ENCODE data around the gene IL1RN.
"Not testable (repeated sequence)": the region's sequence is repeated elsewhere in the genome, so short reads cannot be mapped to it uniquely, and the experiment has no call there.

The IL1RN gene, protein sequence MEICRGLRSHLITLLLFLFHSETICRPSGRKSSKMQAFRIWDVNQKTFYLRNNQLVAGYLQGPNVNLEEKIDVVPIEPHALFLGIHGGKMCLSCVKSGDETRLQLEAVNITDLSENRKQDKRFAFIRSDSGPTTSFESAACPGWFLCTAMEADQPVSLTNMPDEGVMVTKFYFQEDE
- total RNA-seq: 0.14 to 0.24 reads per million in 2 donors

DNA sequence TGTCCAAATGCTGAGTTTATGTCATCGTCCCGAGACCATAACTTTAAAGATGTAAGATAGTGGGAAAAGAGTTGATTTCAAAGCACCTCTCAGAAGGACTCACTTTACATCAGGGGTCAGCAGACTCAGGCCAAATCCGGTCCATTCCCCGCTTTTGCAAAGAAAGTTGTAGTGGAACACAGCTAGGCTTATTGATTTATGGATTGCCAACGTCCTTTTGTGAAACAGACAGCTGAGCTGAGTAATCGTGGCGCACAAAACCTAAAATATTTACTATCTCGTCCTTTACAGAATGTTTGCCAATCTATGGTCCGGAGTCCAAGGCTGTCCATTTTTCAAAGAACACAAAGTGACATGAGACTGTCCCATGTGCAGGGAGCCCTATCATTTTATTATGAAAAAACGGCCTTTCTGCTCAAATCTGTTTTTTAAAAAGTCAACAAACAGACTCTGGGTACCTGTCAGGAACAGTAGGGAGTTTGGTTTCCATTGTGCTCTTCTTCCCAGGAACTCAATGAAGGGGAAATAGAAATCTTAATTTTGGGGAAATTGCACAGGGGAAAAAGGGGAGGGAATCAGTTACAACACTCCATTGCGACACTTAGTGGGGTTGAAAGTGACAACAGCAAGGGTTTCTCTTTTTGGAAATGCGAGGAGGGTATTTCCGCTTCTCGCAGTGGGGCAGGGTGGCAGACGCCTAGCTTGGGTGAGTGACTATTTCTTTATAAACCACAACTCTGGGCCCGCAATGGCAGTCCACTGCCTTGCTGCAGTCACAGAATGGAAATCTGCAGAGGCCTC is at the start of gene IL1RN:
Gene IL1RN, plus strand, starts transcription at position 754 of the 801 bp plus-strand sequence. Its CDS starts 27 bp downstream, at position 781.
- DNase-seq: no peak

DNA sequence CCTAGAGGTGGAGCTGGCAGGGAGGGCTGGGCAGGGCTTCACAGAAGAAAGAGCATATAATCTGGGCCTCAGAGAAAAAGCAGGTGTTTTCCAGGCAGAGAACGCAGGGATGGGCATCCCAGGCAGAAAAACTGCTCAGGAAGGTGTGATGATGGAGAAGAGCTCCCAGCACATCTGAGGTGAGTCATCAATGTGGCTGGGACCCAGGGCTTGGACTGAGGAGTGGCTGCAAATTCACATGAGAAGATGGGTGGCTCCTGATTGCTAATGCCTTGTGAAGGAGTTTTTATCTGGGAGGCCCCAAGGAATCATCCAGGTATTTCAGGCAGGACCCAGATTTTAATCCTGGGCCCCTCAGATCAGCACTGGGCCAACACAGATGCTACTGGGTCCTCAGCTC is 49.5 kb upstream of the IL1RN start:
- DNase-seq: no peak

DNA sequence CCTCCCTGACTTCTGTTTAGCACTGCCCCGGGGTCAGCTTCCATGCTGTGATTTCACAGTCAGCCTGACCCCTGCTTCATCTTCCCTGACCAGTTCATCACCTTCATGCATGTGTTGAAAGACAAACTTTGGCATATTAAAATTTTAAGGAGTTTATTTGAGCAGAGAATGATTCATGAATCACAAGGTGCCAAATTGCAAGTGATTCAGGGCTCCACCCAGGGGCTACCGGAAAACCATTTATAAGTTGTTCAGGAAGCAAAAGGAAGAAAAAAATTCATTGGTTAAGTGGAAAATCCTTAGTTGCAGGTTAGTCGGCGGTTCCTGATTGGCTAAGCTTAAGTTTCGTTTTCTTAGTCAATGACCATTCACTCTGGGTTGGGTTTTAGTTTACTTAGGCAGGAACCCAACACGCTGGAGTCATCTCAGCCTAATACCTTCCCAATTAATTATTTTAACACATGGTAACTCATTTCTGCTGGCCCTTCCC is 49.0 kb upstream of the IL1RN start:
- no peak for DNase-seq

DNA sequence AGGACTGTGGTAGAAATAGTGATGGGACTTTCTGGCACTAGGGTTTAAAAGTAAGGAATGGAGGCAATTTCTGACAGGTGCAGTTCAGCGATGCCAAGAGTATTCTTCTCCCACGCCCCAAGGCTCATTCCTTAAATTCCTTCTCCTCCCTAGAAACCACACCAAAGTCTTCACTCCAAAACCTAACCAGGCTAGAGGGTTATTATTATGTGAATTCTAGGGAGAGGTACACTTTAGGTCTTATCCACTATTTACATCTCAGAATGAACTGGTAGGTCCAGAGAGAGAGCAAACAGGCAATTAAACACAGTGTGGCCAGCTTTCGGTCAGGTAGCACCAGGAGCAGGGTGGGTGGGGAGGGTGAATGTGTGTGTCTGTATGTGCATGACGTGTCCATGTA is 48.3 kb upstream of the IL1RN start:
- DNase-seq: no peak

DNA sequence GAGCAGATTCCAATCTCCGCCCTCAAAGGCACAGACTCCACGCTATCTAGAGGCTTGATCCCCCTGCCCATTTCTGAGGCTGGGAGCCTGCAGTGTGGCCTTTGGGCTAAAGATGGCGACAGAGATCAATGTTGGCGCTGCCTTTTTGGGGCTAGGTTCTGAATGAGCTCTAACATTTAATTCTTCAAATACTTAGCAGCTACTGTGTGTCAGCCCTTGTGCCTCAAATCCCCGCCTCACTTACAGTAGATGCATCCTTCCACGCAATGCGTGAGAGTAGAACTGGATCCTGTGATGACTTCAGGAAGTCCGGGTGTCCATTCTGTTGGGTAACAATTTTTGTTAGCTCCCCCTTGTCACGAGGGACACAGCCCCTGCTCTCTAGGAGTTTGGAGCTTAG is 47.3 kb upstream of the IL1RN start:
- no peak for DNase-seq

DNA sequence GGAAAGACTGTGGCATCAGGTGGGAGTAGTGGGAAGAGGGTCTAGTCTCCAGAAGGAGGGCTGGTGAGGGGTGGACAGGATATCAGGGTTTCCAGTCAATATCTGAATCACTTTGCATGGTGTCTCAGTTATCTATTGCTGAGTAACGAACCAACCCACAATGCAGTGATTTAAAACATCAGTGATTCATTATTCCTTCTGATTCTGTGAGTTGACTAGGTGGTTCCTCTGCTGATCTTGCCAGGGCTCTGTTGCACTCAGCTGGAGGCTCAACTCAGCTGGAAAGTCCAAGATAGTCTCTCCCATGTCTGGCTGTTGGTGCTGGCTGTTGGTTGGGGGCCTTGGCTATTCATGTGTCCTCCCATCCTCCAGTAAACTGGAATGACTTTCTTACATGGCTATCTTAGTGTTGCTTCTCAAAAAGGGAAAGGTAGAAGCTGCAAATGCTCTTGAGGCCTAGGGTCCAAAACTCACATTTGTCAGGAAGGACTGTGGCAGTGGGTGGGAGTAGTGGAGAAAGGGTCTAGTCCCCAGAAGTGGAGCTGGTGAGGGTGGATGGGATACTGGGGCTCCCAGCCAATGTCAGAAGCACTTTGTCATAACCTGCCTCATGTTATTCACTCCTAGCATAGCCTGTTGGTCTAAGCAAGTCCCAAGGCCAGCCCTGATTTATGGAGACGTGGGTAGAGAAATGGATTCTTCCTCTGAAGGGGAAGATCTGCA is 45.7 kb upstream of the IL1RN start:
- DNase-seq: no peak

DNA sequence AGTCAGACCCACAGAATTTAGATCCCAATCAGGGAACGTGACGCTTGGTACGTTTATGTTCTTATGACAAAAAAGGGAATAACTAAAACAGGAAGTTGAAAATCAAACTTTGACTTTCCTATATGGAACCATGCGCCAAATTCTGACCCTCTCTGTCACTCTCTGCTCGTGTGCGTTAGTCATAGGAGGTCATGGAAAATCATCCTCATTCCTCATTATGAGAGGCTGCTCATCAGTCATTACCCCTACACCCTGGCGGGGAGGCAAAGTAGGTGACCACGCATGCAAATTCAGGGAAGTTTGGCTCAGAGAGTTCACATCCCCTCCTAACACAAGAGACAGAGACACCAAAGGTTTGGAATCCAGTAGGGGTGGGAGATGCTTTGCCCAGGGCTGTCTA is 44.1 kb upstream of the IL1RN start:
- no peak for DNase-seq

DNA sequence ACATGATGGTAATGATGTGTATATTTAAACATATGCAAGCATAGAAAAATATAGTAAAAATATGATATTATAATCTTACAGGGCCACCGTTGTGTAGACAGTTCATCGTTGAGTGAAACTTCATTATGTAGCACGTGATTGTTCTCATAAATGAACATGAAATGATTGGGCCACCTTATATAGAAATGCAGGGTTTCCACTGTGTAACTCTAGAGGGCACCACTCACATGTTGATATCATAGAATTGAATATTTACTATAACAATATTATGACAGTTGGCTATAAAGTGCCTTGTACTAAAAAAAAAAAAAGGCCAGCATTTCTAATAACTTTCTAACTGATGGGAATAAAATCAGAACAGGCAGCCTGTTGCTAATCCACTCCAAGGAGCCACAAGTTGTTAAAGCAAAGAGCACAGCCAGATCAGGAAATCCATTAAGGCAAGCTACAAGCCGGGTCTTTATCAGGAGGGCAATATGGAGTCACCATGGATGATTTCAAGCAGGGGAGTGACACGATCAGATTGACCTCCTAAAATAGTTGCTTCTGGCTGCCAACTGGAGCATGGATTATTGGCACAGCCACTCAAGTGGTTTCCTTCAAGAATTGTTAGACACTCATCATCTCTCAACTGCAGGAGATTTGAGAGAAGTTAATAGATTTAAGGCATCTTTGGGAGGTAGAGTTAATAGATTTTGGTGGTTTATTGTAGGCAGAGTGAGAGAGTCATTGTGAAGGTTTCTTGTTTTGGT is 43.0 kb upstream of the IL1RN start:
- DNase-seq: no peak

DNA sequence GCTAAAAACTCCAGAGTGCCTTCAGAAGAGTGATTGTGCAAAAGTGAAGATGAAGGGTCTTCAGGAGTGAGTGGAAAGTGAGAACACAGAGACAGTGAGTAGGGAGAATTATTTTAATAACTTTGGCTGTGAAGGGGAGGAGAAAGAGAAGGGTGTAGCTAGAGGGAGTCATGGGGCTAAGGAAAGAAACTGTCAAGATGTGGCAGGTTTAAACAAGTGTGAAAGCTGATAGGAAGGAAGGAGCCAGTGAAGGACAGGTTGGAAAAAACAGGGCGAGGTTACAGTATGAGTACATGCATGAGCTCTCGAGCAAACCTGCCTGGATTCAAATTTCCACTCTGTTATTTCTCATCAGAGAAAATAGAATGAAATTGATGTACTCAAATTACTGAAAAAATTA is 41.9 kb upstream of the IL1RN start:
- DNase-seq: no peak

DNA sequence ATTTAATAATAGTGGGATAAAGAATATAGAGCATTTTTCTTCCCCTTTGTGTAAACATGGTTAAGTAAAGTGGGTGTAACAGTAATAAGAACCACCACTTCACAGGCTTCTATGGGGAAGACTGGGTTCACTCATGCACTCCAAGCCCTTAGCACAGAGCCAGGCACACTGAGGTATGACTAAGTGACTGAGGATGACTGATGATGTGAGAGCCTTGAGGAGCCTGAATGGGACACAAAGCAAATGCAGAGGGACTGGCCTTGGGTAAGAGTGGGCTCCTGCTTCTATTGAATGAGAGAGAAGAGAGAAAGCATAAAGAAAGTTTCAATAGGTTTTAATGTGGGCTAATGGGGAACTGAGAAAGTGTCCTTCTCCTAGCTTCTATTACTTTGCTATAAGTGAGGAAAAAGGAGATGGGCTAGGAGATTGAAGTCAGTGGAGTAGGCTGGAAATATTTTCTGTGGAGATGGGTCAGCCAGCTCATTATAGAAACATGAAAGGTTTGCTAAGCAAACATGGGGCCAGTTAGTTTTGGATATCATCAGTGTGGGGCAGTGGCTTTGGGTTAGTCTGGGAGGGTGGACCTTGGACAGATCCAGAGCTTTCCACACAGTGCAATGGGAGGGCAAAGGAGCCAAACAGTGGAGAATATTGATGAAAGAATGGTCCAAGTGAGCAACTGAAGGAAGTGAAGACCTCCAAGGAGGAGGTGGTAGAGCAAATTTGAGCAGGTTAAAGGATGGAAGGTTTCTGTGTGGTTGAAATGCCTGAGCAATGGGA is 39.0 kb upstream of the IL1RN start:
- no peak for DNase-seq

DNA sequence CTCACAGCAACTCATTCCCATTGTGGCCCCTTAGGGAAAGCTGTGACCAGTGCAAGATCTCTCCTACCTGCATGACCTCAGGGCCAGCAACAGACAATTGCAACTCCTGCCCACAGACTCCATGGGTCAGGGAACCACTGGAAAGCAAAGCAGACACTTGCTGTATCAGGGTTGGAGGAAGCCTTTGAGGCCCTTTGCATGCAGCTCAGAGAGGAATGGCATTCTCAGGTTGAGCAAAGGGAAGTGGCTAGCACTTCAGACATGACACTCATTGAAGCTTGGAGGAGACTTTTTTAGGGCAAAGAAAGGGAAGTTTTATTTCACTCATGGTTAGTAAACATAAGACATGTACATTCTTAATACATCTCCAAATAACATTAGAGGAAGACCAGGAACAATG is 37.5 kb upstream of the IL1RN start:
- DNase-seq: no peak

DNA sequence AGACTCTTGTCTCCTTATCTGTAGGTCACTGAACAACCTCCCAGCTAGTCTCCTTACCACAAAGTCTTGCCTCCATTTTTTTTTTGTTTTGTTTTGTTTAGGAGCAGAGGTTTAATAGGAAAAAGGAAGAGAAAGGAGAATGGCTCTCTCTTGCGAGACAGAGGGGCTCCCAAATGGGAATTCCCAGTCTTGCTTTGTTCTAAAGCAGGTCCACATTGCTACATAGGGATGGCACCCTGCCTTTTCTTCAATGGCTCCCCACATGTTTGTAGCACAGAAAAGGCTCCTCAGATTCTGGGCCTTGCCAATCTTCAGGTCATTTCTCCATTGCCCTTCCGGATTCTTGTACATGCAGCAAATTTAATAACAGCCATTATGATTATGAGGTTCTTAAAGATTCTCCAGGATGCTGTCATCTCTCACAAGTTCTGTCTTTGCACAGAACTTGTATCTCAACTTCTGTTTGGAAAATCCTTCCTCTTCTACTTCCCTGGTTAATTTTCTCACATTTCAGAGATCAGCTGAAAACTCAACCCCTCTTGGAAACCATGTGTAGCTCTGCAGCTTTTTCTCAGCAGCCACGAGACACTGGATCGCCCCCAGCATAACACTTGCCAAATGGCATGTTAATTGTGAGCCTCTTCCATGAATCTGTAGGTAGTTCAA is 36.0 kb upstream of the IL1RN start:
- no peak for DNase-seq

DNA sequence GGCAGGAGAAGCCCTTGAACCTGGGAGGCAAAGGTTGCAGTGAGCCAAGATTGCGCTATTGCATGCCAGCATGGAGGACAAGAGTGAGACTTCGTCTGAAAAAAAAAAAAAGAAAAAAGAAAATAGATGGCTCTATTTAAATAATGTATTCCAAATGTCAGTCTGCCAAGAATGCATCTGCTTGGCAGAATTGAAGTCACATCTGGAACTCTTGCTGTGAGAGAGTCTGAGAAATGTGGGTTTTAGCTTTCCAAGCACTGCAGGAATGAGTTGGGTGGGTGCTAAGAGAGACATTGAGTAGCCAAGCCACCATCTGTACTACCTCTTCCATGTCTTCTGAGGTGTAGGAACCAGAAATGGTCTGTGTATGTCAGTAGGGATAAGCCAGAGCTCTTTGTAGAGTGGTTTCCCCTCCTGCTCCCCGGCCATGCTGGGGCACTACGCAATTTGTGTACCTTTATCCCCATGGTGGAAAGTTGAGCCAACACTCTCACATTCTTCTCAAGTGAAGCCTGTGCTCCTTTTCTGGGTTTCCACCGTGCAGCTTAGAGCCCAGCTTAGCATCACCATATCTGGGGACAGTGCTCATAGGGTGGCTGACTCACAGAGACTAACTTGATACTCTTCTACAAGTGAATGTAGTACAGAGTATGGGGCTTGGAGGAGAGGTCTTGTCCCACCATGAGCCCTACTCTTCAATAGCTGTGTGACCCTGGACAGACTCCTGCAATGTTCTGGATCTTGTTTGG is 34.4 kb upstream of the IL1RN start:
- DNase-seq: no peak

DNA sequence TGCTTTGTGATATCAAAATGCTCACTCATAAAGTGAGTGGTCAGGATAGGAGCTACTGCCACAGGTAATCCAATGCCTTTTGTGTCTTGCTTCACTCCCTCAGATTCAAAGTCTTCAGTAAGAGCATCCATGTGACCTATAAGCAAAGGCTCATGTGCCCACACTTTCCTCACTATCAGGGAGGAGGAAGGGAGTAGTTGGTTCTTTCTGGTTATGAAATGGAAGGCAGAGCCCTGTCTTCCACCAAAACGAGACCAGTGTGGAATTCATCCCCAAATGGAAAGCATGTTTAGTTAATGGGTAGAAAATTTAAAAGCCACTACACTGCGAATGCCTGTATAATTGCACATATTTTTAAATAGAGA is 33.8 kb upstream of the IL1RN start:
- no peak for DNase-seq

DNA sequence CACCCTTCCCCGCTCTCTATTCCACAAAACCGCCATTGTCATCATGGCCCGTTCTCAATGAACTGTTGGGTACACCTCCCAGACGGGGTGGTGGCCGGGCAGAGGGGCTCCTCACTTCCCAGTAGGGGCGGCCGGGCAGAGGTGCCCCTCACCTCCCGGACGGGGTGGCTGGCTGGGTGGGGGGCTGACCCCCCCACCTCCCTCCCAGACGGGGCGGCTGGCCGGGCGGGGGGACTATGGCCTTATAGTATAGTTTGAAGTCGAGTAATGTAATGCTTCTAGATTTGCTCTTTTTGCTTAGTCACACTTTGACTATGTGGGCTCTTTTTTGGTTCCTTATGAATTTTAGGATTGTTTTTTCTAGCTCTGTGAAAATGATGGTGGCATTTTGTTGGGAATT is 31.1 kb upstream of the IL1RN start:
- not testable (repeated sequence) for DNase-seq

DNA sequence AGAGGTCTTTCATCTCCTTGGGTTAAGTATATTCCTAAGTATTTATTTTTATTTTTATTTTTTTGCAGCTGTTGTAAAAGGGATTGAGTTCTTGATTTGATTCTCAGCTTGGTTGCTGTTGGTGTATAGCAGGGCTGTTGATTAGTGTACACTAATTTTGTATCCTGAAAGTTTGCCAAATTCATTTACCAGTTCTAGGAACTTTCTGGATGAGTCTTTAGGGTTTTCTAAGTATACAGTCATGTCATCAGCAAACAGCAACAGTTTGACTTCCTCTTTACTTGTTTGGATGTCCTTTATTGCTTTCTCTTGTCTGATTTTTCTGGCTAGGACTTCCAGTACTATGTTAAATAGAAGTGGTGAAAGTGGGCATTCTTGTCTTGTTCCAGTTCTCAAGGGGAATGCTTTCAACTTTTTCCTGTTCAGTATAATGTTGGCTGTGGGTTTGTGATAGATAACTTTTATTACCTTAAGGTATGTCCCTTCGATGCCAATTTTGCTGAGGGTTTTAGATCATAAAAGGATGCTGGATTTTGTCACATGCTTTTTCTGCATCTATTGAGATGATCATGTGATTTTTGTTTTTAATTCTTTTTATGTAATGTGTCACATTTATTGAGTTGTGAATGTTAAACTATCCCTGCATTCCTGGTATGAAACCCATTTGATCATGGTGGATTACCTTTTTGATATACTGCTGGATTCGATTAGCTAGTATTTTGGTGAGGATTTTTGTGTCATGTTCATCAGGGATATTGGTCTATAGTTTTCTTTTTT is 30.4 kb upstream of the IL1RN start:
- DNase-seq: not testable (repeated sequence)

DNA sequence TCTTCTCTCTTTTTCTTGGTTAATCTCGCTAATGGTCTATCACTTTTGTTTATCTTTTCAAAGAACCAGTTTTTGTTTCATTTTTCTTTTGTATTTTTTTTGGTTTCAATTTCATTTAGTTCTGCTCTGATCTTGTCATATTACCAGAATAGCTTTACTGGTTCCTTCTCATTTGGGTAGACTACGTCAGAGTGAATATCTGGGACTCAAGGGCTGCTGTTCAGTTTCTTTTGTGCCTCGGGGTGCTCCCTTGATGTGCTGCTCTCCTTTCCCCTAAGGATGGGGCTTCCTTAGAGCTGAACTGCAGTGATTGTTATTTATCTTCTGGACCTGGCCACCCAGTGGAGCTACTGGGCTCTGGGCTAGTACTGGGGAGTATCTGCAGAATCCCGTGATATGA is 29.4 kb upstream of the IL1RN start:
- DNase-seq: no peak

DNA sequence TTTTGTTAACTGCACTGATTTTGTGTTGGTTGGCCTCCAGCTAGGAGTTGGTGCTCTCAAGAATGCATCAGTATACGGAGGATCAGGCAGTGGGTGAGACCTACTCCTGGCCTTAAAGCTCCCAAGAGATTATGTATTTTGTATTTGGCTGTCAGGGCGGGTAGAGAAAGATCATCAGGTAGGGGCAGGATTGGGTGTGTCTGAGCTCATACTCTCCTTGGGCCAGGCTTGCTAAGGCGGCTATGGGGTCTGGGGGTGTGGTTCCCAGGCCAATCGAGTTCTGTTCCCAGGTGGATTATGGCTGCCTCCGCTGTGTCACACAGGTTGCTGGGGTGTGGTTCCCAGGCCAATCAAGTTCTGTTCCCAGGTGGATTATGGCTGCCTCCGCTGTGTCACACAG is 28.9 kb upstream of the IL1RN start:
- no peak for DNase-seq

DNA sequence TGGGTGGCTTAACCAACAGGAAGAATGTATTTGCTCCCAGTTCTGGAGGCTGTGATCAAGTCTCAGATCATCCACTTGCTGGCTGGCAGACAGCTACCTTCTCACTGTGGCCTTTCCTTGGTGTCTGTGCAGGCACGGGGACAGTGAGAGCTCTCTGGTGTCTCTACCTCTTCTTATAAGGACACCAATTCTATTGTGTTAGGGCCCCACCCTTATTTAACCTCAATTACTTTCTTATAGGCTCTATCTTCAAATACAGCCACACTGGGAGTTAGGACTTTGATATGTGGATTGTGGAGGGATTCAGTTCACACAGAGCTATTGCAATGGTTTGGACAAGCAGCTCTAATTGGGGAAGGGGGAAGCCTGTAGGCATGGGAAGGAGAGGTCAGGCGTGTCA is 25.3 kb upstream of the IL1RN start:
- no peak for DNase-seq

DNA sequence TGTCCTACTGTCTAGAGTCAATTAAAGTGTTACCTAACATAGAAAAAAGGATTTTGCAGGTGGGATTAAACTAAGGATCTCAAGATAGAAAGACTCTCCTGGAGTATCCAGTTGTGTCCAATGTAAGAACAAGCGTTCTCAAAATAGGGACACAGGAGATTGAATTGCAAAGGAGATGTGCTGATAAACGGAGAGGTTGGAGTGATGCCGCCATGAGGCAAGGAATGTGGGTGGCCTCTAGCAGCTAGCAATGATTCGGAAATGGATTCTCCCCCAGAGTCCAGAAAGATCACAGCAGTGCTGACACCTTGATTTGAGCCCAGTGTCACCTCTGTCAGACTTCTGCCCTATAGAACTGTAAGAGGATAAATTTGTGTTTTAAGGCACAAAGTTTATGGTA is 24.1 kb upstream of the IL1RN start:
- DNase-seq: no peak

Measured in T-helper 9 cell (primary cell).